CD4-positive, alpha-beta T cell treated with Interleukin-1 beta for 1 hour (primary cell): ENCODE results near the gene BARHL1.

ENCODE experiments used
- DNase-seq, 2 donors: peaks; one replicate each; pipeline ENCODE4 v3.0.0-alpha.2; 2020 to 2022

Gene BARHL1

GRCh38 chr9:132582276-132582785 is at the start of gene BARHL1:
BARHL1 (plus strand) TSS chr9:132582606; CDS start chr9:132582798, 192 bp downstream.
- DNase-seq = no peak

DNA sequence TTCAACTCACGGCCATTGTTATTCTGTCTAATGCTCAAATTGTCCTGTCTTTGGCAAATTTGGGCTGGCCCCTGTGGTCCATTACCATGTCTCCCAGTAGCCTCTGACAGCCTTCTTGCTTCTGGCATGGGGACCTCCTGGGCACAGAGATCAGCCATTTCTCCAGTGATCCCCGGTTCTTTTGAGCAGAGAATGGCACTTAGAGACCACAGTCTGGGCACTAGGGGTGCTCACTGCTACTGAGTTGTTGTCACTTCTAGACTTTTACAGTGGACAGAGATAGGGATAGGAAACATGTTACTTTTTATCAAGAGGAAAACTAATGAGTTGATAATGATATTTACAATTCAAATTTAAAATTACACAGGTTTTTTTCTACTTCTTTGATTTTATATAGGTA is 47.6 kb upstream of the BARHL1 start:
- DNase-seq = no peak

DNA sequence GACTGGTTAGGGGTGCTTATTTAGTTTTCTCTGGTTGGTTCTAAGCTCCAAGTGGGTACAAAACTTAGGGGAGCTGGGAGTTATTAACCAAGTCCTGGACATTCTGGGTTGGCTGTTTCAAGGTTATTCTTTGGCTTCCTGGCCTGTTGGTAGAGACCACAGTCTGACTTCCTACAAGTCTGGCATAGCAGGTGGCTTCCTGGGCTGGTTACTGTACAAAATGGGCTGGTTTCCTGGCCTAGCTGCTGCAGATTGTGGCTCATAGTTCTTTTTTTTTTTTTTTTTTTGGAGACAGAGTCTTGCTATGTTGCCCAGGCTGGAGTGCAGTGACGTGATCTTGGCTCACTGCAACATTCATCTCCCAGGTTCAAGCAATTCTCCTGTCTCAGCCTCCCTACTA is 46.3 kb upstream of the BARHL1 start:
- DNase-seq = no peak

DNA sequence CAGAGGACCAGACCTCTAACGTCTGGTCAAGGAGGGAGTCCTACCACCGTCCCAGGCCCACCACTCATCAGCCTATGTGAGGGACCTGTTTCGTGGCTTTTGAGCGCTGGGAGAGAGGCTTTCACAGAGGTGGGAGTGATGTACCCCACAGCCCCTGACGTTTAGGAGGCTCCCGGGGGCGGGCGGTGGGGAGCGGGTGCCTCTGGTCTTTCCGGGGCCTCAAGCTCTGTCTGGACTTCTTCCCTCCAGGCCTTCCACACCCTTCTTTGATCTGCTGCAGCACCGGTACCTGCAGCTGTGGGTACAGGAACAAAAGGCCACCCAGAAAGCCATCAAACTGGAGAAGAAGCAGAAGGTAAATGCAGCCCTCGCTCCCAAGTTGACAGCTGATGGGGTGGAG is 45.1 kb upstream of the BARHL1 start:
- DNase-seq = no peak

GRCh38 chr9:132538071-132538470 is 44.3 kb upstream of the BARHL1 start:
- DNase-seq = no peak

DNA sequence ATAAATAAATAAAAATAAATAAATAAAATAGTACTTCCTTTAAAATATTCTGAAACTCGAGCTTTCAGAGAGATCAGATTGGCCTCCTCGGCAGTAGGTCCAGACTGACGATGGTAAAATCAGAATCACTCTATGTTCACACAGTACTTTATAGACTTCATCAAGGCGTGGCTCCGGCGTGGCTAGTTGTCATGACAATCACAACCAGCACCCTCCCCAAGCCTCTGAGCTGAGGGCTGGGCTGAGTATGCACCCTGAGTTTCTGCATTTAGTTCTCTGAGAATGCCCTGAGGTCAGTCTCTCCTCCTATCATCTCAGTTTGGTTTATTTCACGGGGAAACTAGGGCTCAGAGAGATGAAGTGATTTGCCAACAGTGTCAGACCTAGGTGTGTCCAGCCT is 43.3 kb upstream of the BARHL1 start:
- no peak for DNase-seq

GRCh38 chr9:132541051-132541450 is 41.4 kb upstream of the BARHL1 start:
- no peak for DNase-seq

DNA sequence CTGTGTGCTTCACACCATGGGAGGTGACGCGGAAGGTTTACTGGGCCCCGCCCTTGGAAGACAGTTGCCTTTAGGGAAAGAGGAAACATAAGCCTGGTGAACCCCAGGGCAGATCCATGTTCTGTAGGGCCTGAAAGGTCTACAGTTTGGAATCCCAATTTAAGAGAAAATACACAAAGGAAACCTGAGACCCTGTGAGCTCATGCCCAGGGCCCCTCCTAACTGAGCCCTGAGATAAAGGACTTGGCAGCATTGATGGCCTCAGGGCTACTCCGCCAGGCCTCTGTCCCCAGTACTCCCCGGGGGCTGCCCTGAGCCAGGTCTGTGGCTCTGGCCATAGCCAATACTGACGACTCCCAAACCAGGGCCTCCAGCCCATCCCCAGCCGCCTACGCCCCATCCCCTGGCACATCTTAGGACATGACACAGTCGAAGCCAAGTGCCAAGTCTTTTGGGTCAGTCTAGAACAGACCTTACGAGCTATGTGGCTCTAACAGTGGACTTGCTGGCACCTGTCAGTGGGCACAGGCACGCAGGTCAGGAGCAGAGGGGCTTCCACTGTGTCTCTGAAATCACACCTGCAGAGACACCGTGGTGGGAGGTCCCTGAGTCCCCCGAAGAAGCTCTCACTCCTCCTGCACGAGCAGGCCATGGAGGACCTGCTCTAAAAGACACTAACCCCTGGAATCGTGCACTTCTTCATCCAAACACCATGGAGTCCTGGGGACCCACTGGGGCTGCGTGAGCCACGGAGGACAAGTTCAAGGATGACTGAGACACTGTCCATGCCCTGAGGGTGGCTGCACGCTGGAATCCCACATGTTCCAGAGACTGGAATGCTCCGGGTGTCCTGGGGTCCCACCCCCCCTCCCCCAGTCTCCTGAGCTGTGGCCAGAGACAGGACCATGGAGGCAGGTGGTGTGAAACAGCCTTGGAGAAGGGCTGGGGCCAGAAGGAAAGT is 40.3 kb upstream of the BARHL1 start:
- DNase-seq = no peak

DNA sequence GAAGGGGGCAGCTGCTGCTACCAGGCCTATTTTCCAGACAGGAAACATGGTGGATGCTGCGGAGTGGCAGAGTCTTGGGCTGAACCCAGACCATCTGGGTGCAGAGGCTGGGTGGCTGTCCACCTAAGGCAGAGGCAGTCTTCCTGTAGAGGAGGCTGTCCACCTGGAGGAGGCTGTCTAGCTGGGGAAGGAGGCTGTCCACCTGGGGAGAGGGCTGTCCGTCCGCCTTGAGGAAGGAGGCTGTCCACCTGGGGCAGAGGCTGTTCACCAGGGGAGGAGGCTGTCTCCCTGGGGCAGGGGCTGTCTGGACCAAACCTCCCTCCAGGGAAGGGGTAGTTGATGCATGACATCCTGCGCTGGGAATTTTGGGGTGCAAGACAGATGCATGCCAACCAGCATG is 39.2 kb upstream of the BARHL1 start:
- DNase-seq = no peak

- DNase-seq = no peak
These were observed 38.4 kb upstream of the BARHL1 start for GRCh38 chr9:132543960-132544359.

GRCh38 chr9:132545578-132545977 is 36.8 kb upstream of the BARHL1 start:
- no peak for DNase-seq

GRCh38 chr9:132546148-132547051 is 36.0 kb upstream of the BARHL1 start:
- no peak for DNase-seq

DNA sequence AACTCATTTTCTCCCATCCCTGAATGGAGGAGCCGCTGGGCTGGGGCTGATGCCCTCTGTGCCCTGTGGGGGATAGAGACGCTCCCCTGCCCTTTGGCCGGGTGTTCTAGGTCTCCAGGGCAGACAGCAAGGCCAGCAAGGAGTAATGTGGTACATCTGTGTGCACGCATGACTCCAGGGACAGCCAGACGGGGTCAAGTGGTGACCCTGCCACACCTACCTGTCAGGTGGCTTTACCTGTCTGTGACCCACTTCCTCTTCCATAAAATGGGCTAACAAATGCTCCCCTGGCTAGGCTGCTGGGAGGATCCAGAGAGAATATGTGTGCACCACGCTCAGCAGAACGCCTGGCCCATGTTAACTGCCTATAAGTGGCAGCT is 35.4 kb upstream of the BARHL1 start:
- DNase-seq = no peak

- no peak for DNase-seq
These were observed 35.0 kb upstream of the BARHL1 start for GRCh38 chr9:132547436-132547835.

GRCh38 chr9:132547976-132548730 is 34.3 kb upstream of the BARHL1 start:
- DNase-seq = no peak

- no peak for DNase-seq
These were observed 33.4 kb upstream of the BARHL1 start for GRCh38 chr9:132548751-132549640.

DNA sequence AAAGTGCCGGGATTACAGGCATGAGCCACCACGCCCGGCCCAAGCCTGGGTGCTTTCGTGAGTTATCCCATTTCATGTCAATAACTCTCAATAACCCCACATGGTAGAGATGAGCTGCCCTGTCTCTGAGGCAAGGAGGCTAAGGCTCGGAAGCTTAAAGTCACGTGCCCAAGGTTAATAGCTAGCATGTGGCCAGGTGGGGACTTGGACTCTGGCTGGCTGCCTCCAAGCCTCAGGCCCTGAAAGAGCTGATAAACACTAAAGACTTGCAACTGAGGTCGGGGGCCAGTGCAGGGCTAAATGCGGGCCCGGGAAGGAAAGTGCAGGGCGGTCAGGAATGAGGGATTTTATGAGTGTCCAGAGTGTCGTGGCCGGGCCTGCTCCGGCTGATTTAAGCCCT is 30.9 kb upstream of the BARHL1 start:
- DNase-seq = no peak

GRCh38 chr9:132552041-132552440 is 30.4 kb upstream of the BARHL1 start:
- no peak for DNase-seq

DNA sequence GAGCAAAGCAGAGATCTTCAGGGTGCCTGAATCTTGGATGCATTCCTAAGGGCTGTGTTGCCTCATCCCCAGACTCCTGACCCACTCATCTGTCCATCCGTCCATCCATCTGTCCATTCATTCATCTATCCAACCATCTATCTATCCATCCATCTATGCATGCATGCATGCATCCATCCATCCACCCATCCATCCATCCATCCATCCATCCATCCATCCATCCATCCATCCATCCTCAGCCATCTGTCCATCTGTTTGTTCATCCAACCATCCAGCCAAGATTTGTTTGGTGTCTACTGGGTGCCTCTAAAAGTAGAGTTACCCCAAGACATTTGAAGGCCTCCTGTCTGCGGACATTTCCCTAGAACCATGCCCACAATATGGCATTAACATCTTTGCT is 27.7 kb upstream of the BARHL1 start:
- no peak for DNase-seq

DNA sequence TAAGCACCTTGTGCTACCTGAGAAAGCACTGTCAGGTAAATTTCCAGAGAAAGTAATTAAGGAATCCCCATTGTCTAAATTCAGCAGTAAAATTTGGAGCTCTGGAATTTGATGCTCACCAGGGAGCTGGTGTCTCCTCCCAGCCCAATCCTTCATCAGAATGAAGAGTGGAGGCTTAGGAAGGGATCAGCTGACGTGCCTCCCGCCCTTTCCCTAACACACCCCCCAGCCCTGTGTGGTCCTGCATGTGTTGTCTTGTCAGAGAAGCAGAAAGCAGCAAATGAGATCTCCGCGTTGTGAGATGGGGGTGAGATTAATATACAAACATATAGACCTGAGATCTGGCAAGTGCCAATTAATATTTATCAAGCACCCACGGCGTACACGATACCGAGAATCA is 26.9 kb upstream of the BARHL1 start:
- no peak for DNase-seq

- no peak for DNase-seq
These were observed 26.2 kb upstream of the BARHL1 start for GRCh38 chr9:132556235-132556634.

GRCh38 chr9:132556714-132557113 is 25.7 kb upstream of the BARHL1 start:
- DNase-seq = no peak
